ENCODE data around the gene PCDHA8.
"Not testable (repeated sequence)": the region's sequence is repeated elsewhere in the genome, so short reads cannot be mapped to it uniquely, and the experiment has no call there.

Gene PCDHA8, protein sequence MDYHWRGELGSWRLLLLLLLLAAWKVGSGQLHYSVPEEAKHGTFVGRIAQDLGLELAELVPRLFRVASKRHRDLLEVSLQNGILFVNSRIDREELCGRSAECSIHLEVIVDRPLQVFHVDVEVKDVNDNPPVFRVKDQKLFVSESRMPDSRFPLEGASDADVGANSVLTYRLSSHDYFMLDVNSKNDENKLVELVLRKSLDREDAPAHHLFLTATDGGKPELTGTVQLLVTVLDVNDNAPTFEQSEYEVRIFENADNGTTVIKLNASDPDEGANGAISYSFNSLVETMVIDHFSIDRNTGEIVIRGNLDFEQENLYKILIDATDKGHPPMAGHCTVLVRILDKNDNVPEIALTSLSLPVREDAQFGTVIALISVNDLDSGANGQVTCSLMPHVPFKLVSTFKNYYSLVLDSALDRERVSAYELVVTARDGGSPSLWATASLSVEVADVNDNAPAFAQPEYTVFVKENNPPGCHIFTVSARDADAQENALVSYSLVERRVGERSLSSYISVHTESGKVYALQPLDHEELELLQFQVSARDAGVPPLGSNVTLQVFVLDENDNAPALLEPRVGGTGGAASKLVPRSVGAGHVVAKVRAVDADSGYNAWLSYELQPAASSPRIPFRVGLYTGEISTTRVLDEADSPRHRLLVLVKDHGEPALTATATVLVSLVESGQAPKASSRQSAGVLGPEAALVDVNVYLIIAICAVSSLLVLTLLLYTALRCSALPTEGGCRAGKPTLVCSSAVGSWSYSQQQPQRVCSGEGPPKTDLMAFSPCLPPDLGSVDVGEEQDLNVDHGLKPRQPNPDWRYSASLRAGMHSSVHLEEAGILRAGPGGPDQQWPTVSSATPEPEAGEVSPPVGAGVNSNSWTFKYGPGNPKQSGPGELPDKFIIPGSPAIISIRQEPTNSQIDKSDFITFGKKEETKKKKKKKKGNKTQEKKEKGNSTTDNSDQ

DNA sequence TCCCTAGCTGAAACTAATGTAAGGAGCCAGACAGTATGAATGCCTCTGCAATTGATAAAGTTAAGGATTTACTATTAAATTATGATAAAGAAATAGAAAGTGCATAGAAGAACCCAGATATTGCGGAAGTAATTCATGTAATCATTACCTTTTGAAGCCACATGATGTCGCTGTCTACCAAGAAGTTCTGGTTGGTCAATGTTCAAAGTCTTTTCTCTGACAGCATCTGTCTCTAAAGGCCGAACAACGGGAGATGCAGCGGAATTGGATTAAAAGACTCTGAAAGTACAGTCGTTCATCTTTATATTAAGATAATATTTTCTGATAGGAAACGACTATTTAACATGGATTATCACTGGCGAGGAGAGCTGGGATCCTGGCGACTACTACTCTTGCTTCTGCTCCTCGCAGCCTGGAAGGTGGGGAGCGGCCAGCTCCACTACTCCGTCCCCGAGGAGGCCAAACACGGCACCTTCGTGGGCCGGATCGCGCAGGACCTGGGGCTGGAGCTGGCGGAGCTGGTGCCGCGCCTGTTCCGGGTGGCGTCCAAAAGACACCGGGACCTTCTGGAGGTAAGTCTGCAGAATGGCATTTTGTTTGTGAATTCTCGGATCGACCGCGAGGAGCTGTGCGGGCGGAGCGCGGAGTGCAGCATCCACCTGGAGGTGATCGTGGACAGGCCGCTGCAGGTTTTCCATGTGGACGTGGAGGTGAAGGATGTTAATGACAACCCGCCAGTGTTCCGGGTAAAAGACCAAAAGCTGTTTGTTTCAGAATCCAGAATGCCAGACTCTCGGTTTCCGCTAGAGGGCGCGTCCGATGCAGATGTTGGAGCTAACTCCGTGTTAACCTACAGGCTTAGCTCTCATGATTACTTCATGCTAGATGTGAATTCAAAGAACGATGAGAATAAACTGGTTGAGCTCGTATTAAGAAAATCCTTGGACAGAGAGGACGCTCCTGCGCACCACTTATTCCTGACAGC, at the start of gene PCDHA8:
Gene PCDHA8, plus strand, starts transcription at position 210 of the 985 bp plus-strand sequence. Its CDS starts 135 bp downstream, at position 345.
- DNase-seq = peak in 3 of 56 donors; percentile 25 to 60 (median 34)

DNA sequence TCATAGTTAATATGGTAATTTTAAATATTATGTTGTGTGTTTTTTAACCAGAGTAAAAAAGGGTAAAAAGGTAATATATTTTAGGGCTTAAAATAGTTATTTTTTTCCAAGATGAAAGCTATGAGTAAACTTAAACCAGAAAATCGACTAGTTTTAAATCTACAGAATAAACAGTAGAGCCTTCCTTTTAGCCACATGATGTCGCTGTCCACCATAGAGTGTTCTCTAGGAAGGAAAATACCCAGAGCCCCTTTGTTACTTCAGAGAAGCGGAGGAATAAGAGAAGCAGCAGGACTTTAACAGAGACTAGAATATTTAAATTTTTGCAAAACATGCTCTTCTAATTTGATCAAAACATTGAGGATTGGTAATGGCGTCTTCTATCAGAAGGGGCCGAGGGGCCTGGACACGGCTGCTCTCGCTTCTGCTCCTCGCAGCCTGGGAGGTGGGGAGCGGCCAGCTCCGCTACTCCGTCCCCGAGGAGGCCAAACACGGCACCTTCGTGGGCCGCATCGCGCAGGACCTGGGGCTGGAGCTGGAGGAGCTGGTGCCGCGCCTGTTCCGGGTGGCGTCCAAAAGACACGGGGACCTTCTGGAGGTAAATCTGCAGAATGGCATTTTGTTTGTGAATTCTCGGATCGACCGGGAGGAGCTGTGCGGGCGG, 46.3 kb upstream of the PCDHA8 start, which contains the start of gene PCDHA2:
Gene PCDHA2, plus strand, starts transcription at position 258 of the 664 bp plus-strand sequence.
- DNase-seq = peak in 1 of 56 donors; percentile 22

- DNase-seq = peak in 1 of 56 donors; percentile 14
Observed at GRCh38 chr5:140795259-140795641, 45.7 kb upstream of the PCDHA8 start.

DNA sequence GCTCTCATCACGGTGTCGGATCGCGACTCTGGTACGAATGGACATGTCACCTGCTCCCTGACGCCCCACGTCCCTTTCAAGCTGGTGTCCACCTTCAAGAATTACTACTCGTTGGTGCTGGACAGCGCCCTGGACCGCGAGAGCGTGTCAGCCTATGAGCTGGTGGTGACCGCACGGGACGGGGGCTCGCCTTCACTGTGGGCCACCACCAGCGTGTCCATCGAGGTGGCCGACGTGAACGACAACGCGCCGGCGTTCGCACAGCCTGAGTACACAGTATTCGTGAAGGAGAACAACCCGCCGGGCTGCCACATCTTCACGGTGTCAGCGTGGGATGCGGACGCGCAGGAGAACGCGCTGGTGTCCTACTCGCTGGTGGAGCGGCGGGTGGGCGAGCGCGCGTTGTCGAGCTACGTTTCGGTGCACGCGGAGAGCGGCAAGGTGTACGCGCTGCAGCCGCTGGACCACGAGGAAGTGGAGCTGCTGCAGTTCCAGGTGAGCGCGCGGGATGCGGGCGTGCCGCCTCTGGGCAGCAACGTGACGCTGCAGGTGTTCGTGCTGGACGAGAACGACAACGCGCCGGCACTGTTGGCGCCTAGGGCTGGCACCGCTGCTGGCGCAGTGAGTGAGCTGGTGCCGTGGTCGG, 44.8 kb upstream of the PCDHA8 start:
- not testable (repeated sequence) for DNase-seq

DNA sequence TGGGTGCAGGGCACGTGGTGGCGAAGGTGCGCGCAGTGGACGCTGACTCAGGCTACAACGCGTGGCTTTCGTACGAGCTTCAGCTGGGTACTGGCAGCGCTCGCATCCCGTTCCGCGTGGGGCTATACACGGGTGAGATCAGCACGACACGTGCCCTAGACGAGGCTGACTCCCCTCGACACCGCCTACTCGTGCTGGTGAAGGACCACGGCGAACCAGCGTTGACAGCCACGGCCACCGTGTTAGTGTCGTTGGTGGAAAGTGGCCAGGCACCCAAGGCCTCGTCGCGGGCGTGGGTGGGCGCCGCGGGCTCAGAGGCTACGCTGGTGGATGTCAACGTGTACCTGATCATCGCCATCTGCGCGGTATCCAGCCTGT, 44.3 kb upstream of the PCDHA8 start:
- DNase-seq = no peak

GRCh38 chr5:140800816-140801493, 40.0 kb upstream of the PCDHA8 start, which contains the start of gene PCDHA3:
Gene PCDHA3, plus strand, starts transcription at chr5:140801057.
- peak in 4 of 56 donors; percentile 4 to 51 (median 18) for DNase-seq

- DNase-seq = peak in 6 of 56 donors; percentile 7 to 40 (median 30)
Observed at GRCh38 chr5:140801494-140801841, 39.5 kb upstream of the PCDHA8 start.

GRCh38 chr5:140802381-140802780, 38.6 kb upstream of the PCDHA8 start:
- not testable (repeated sequence) for DNase-seq

DNA sequence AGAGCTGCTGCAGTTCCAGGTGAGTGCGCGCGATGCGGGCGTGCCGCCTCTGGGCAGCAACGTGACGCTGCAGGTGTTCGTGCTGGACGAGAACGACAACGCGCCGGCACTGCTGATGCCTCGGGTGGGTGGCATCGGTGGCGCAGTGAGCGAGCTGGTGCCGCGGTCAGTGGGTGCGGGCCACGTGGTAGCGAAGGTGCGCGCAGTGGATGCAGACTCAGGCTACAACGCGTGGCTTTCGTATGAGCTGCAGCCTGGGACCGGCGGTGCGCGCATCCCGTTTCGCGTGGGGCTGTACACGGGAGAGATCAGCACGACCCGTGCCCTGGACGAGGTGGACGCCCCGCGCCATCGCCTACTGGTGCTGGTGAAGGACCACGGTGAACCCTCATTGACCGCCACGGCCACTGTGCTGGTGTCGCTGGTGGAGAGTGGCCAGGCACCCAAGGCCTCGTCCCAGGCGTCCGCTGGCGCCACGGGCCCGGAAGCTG, 38.2 kb upstream of the PCDHA8 start:
- DNase-seq = no peak

GRCh38 chr5:140806834-140807775, 33.9 kb upstream of the PCDHA8 start, which contains the start of gene PCDHA4:
Gene PCDHA4, plus strand, starts transcription at chr5:140807068.
- DNase-seq = peak in 15 of 56 donors; percentile 11 to 66 (median 35)

DNA sequence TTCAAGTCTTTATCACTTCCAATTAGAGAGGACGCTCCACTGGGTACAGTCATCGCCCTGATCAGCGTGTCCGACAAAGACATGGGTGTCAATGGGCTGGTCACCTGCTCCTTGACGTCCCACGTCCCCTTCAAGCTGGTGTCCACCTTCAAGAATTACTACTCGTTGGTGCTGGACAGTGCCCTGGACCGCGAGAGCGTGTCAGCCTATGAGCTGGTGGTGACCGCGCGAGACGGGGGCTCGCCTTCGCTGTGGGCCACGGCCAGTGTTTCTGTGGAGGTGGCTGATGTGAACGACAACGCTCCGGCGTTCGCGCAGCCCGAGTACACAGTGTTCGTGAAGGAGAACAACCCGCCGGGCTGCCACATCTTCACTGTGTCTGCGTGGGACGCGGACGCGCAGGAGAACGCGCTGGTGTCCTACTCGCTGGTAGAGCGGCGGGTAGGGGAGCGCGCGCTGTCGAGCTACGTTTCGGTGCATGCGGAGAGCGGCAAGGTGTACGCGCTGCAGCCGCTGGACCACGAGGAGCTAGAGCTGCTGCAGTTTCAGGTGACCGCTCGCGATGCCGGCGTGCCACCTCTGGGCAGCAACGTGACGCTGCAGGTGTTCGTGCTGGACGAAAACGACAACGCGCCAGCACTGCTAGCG, 32.6 kb upstream of the PCDHA8 start:
- DNase-seq = not testable (repeated sequence)

- no peak for DNase-seq
Observed at GRCh38 chr5:140808889-140809291, 32.1 kb upstream of the PCDHA8 start.

DNA sequence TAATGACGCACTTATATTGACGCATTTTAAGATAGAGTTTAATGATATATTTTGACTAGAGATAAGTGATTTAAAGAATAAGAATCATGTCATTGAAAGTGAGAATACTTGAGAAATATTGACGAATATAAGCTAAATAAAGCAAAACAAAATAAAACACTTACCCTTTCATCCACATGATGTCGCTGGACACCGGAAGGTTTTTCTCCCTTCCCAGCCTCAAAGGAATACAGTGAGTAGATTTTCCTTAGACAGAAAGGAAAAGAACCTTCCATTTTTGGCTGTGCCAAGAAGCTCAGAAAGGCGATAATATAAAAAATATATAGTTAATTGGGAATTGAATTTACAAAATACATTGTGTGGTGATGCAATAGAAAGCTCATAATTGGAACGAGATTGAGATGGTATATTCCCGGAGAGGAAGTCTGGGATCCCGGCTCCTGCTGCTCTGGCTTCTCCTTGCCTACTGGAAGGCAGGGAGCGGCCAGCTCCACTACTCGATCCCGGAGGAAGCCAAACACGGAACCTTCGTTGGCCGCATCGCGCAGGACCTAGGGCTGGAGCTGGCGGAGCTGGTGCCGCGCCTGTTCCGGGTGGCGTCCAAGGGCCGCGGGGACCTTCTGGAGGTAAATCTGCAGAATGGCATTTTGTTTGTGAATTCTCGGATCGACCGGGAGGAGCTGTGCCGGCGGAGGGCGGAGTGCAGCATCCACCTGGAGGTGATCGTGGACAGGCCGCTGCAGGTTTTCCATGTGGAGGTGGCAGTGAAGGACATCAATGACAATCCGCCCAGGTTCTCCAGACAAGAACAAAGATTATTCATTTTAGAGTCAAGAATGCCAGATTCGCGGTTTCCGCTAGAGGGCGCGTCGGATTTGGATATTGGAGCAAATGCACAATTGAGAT, 19.4 kb upstream of the PCDHA8 start, which contains the start of gene PCDHA5:
Gene PCDHA5, plus strand, starts transcription at position 239 of the 906 bp plus-strand sequence.
- DNase-seq = peak in 6 of 56 donors; percentile 13 to 50 (median 36)

- no peak for DNase-seq
Observed at GRCh38 chr5:140822281-140822629, 18.7 kb upstream of the PCDHA8 start.

- not testable (repeated sequence) for DNase-seq
Observed at GRCh38 chr5:140822969-140823368, 18.0 kb upstream of the PCDHA8 start.

DNA sequence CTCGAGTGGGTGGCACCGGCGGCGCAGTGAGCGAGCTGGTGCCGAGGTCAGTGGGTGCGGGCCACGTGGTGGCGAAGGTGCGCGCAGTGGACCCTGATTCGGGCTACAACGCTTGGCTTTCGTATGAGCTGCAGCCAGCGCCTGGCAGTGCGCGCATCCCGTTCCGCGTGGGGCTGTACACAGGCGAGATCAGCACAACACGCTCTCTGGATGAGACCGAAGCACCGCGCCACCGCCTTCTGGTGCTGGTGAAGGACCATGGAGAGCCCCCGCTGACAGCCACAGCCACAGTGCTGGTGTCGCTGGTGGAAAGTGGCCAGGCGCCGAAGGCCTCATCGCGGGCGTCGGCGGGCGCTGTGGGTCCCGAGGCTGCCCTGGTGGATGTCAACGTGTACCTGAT, 17.5 kb upstream of the PCDHA8 start:
- DNase-seq = no peak
